BE2C (cell line): ENCODE data around the gene PSMB8.

ENCODE experiments used
- DNase-seq: peaks from one replicate; pipeline ENCODE4 v3.0.0-alpha.2; 2020
- H3K27me3 ChIP-seq: fragments of 250-450 bp; sonication (Bioruptor Pico); 2 replicates; pipeline ENCODE4 v1.5.1; 2020; ENCODE audit warnings: mild to moderate bottlenecking
- H3K36me3 ChIP-seq: fragments of 250-450 bp; sonication (Bioruptor Pico); 2 replicates; pipeline ENCODE4 v1.5.1; 2020; ENCODE audit warnings: mild to moderate bottlenecking
- H3K4me1 ChIP-seq: fragments of 250-450 bp; sonication (Bioruptor Pico); 2 replicates; pipeline ENCODE4 v1.5.1; 2020
- H3K4me3 ChIP-seq: 2 replicates; pipeline ENCODE4 v1.5.1; 2011; ENCODE audit warnings: low read depth, low read length
- H3K9me3 ChIP-seq: fragments of 250-450 bp; sonication (Bioruptor Pico); 2 replicates; pipeline ENCODE4 v1.5.1; 2020
- TF ChIP-seq, protein P1 (sequence below): IDR thresholded peaks from 2 replicates; pipeline ENCODE4 v1.5.1; 2012; ENCODE audit warnings: mild to moderate bottlenecking, low read depth, low read length

Gene PSMB8

GRCh38 chr6:32842690-32843089 is 1.2 kb downstream of the PSMB8 start:
- Histone ChIP-seq H3K4me1 (peaks cover 2% of the 10 kb centered on the region; the same call in 1 of the 2 replicates), H3K27me3 (peaks cover 41% of the 10 kb centered on the region), H3K4me3 (no peak overlapping the region)

GRCh38 chr6:32842021-32842650 is 1.7 kb downstream of the PSMB8 start:
- H3K27me3 ChIP-seq = peaks cover 35% of the 10 kb centered on the region
- DNase-seq = no peak
- H3K36me3 ChIP-seq = no peaks in the 10 kb centered on the region
- TF ChIP-seq, protein P1, sequence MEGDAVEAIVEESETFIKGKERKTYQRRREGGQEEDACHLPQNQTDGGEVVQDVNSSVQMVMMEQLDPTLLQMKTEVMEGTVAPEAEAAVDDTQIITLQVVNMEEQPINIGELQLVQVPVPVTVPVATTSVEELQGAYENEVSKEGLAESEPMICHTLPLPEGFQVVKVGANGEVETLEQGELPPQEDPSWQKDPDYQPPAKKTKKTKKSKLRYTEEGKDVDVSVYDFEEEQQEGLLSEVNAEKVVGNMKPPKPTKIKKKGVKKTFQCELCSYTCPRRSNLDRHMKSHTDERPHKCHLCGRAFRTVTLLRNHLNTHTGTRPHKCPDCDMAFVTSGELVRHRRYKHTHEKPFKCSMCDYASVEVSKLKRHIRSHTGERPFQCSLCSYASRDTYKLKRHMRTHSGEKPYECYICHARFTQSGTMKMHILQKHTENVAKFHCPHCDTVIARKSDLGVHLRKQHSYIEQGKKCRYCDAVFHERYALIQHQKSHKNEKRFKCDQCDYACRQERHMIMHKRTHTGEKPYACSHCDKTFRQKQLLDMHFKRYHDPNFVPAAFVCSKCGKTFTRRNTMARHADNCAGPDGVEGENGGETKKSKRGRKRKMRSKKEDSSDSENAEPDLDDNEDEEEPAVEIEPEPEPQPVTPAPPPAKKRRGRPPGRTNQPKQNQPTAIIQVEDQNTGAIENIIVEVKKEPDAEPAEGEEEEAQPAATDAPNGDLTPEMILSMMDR = no peak
- no peak overlapping the region for H3K4me3 ChIP-seq
- peaks cover 3% of the 10 kb centered on the region; the same call in 1 of the 2 replicates for H3K4me1 ChIP-seq
- H3K9me3 ChIP-seq = no peaks in the 10 kb centered on the region

More at GRCh38 chr6:32842690-32843089, 1.2 kb downstream of the PSMB8 start:
- Histone ChIP-seq H3K36me3 (no peaks in the 10 kb centered on the region), H3K9me3 (no peaks in the 10 kb centered on the region)
- TF ChIP-seq, protein P1 = no peak
- DNase-seq = no peak

DNA sequence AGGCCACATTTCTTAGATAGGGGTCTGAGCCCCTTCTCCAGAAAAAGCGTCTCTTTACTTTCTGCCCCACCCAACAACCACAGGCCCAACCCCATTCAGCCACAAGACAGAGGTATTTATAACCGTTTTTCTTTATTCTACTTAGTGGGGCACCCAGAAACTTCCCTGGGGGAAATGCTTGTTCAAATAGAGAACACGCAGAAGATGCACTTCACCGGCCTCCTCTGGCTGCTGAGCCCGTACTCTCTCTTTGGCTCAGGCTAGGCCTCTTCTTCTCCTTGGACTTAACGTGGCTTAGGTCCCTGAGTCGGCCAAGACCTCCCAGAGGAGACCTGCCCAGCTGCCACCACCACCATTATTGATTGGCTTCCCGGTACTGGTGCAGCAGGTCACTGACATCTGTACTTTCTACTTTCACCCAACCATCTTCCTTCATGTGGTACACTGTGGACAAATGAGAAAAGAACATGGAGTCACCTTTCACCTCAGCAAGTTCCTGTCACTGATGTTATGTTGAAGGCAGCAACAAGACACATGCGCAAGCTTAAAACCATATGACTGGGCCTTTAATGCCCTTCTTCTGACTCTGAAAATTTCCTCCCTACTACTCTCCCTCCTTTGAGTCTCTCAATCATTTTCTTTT is 3.1 kb downstream of the PSMB8 start:
- TF ChIP-seq, protein P1 = no peak
- H3K27me3 ChIP-seq = peaks cover 28% of the 10 kb centered on the region
- DNase-seq = no peak
- no peaks in the 10 kb centered on the region for H3K9me3 ChIP-seq
- H3K4me1 ChIP-seq = peaks cover 3% of the 10 kb centered on the region; the same call in 1 of the 2 replicates
- H3K4me3 ChIP-seq = no peak overlapping the region
- H3K36me3 ChIP-seq = no peaks in the 10 kb centered on the region

DNA sequence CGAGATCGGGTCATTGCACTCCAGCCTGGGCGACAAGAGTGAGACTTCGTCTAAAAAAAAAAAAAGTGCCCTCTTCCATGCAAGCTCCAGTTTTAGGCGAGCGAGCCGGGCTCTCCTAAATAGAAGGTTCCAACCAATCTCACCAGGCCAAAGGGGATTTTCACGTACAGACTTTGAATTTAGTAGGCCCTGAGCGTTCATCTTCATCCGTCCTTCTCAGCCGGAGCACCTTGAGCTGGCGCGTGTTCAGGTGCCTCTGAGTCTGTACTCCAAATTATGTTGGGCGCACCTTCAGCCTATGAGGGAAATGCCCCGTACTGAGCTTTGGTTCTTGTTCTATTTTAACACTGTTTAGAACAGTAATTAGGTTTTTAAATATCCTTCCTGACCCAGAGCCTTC is 4.5 kb downstream of the PSMB8 start:
- Histone ChIP-seq H3K4me3 (no peak overlapping the region), H3K36me3 (no peaks in the 10 kb centered on the region), H3K27me3 (peaks cover 17% of the 10 kb centered on the region), H3K4me1 (peaks cover 3% of the 10 kb centered on the region; the same call in 1 of the 2 replicates), H3K9me3 (no peaks in the 10 kb centered on the region)
- no peak for DNase-seq
- TF ChIP-seq, protein P1 = no peak

GRCh38 chr6:32838114-32838958 is 5.5 kb downstream of the PSMB8 start, which contains the start of gene TAP2:
TAP2 (minus strand) TSS chr6:32838739; CDS start chr6:32838233, 506 bp downstream.
- Histone ChIP-seq H3K4me3 (peak within 1 kb of the TSS; percentile 78), H3K36me3 (no peaks in the 10 kb centered on the region), H3K9me3 (no peaks in the 10 kb centered on the region), H3K4me1 (peaks cover 9% of the 10 kb centered on the region; the same call in 1 of the 2 replicates), H3K27me3 (peaks cover 7% of the 10 kb centered on the region)
- peak; percentile 96 for DNase-seq
- TF ChIP-seq, protein P1 = peak; percentile 91
